NK-92 treated with Interleukin-12 subunit alpha and Interleukin-12 subunit beta, amount 100 ng/mL, for 24 hours (cell line): ENCODE data around the gene ZNF862.
A peak's percentile ranks its signal among the peaks of the same experiment; 100 is the strongest.

Experiments
- DNase-seq: peaks from one replicate; lab custom pipeline; 2025; lab: John Stamatoyannopoulos, UW

Gene ZNF862

GRCh38 chr7:149838224-149838991 lies at the start of gene ZNF862:
ZNF862 (plus strand) TSS chr7:149838375; CDS start chr7:149838612, 237 bp downstream.
- peak; percentile 97 for DNase-seq

GRCh38 chr7:149789101-149789500 lies 49.1 kb upstream of the ZNF862 start:
- no peak for DNase-seq

- no peak for DNase-seq
Observed at GRCh38 chr7:149790146-149790548, 48.0 kb upstream of the ZNF862 start.

GRCh38 chr7:149790754-149791360 lies 47.3 kb upstream of the ZNF862 start:
- DNase-seq: no peak

- no peak for DNase-seq
Observed at GRCh38 chr7:149791411-149792219, 46.6 kb upstream of the ZNF862 start.

- DNase-seq: no peak
Observed at GRCh38 chr7:149792220-149792595, 46.0 kb upstream of the ZNF862 start.

GRCh38 chr7:149793261-149793660 lies 44.9 kb upstream of the ZNF862 start:
- DNase-seq: no peak

- no peak for DNase-seq
Observed at GRCh38 chr7:149794661-149795060, 43.5 kb upstream of the ZNF862 start.

- DNase-seq: no peak
Observed at GRCh38 chr7:149795126-149795525, 43.0 kb upstream of the ZNF862 start.

- DNase-seq: no peak
Observed at GRCh38 chr7:149796287-149796860, 41.8 kb upstream of the ZNF862 start.

- DNase-seq: no peak
Observed at GRCh38 chr7:149797771-149798170, 40.4 kb upstream of the ZNF862 start.

GRCh38 chr7:149799397-149800168 lies 38.6 kb upstream of the ZNF862 start:
- DNase-seq: peak; percentile 28

- DNase-seq: no peak
Observed at GRCh38 chr7:149800169-149800555, 38.0 kb upstream of the ZNF862 start.

GRCh38 chr7:149801002-149801566 lies 37.1 kb upstream of the ZNF862 start:
- no peak for DNase-seq

GRCh38 chr7:149801816-149802215 lies 36.4 kb upstream of the ZNF862 start:
- DNase-seq: no peak

- no peak for DNase-seq
Observed at GRCh38 chr7:149802966-149803365, 35.2 kb upstream of the ZNF862 start.

- DNase-seq: no peak
Observed at GRCh38 chr7:149803551-149804074, 34.6 kb upstream of the ZNF862 start.

GRCh38 chr7:149804106-149804505 lies 34.1 kb upstream of the ZNF862 start:
- no peak for DNase-seq

GRCh38 chr7:149806726-149807125 lies 31.4 kb upstream of the ZNF862 start:
- no peak for DNase-seq

- no peak for DNase-seq
Observed at GRCh38 chr7:149808311-149808710, 29.9 kb upstream of the ZNF862 start.

GRCh38 chr7:149809215-149809614 lies 29.0 kb upstream of the ZNF862 start:
- no peak for DNase-seq
